DMS 273 (cell line): ENCODE data around the gene RSPH4A.
"Not testable (repeated sequence)": the region's sequence is repeated elsewhere in the genome, so short reads cannot be mapped to it uniquely, and the experiment has no call there.

Experiments
- DNase-seq: peaks from one replicate; lab custom pipeline; 2025; ENCODE audit not compliant: unreplicated experiment; lab: John Stamatoyannopoulos, UW

The RSPH4A gene

GRCh38 chr6:116615937-116616736, at the start of gene RSPH4A:
RSPH4A (plus strand) TSS chr6:116616479; CDS start chr6:116616624, 145 bp downstream.
- peak; percentile 99 for DNase-seq

- no peak for DNase-seq
Measured at GRCh38 chr6:116568111-116568510, 48.2 kb upstream of the RSPH4A start.

GRCh38 chr6:116568821-116569755, 47.2 kb upstream of the RSPH4A start:
- no peak for DNase-seq

GRCh38 chr6:116570856-116571682, 45.2 kb upstream of the RSPH4A start, which contains the start of gene RWDD1:
RWDD1 (plus strand) TSS chr6:116571504; CDS start chr6:116571583, 79 bp downstream.
- DNase-seq = peak; percentile 99

GRCh38 chr6:116571683-116572000, 44.6 kb upstream of the RSPH4A start:
- no peak for DNase-seq

- DNase-seq = peak; percentile 59
Measured at GRCh38 chr6:116572162-116572561, 44.1 kb upstream of the RSPH4A start.

GRCh38 chr6:116575227-116575626, 41.1 kb upstream of the RSPH4A start:
- DNase-seq = no peak

GRCh38 chr6:116577486-116577885, 38.8 kb upstream of the RSPH4A start:
- DNase-seq = no peak

- no peak for DNase-seq
Measured at GRCh38 chr6:116578335-116578734, 37.9 kb upstream of the RSPH4A start.

- DNase-seq = no peak
Measured at GRCh38 chr6:116579143-116579542, 37.1 kb upstream of the RSPH4A start.

GRCh38 chr6:116580198-116580597, 36.1 kb upstream of the RSPH4A start:
- DNase-seq = no peak

GRCh38 chr6:116586276-116586675, 30.0 kb upstream of the RSPH4A start:
- DNase-seq = no peak

- no peak for DNase-seq
Measured at GRCh38 chr6:116586738-116587137, 29.5 kb upstream of the RSPH4A start.

- no peak for DNase-seq
Measured at GRCh38 chr6:116595247-116595646, 21.0 kb upstream of the RSPH4A start.

- DNase-seq = no peak
Measured at GRCh38 chr6:116596815-116597214, 19.5 kb upstream of the RSPH4A start.

GRCh38 chr6:116603916-116604315, 12.4 kb upstream of the RSPH4A start:
- not testable (repeated sequence) for DNase-seq

- not testable (repeated sequence) for DNase-seq
Measured at GRCh38 chr6:116604868-116605267, 11.4 kb upstream of the RSPH4A start.

GRCh38 chr6:116605935-116606334, 10.3 kb upstream of the RSPH4A start:
- DNase-seq = no peak

- no peak for DNase-seq
Measured at GRCh38 chr6:116611056-116611455, 5.2 kb upstream of the RSPH4A start.

GRCh38 chr6:116616737-116617053, 416 bp downstream of the RSPH4A start:
- DNase-seq = no peak
